PC-9 (cell line): Measurements from ENCODE around the gene FFAR4. TPM values are rescaled to one million over a fixed set of nuclear protein-coding genes. Genes with fewer than 3 reads are reported as not detected.

Experiments
- BruUV-seq: library from RNA; stranded (reverse); fragments of 400-500 nt; replicated peaks from 2 replicates; lab custom pipeline; 2021; lab: Mats Ljungman, UMichigan
- CTCF ChIA-PET: fragments of 300-600 bp; sonication (Branson Sonifier 250); formaldehyde crosslinking; loops from one replicate; lab custom pipeline; 2022; ENCODE audit warnings: antibody characterized with exemption; lab: Charles Lee
- POLR2A ChIA-PET: fragments of 300-600 bp; sonication (Branson Sonifier 250); formaldehyde crosslinking; loops from one replicate; lab custom pipeline; 2022; ENCODE audit warnings: antibody characterized with exemption; ENCODE audit not compliant: unreplicated experiment; lab: Charles Lee
- DNase-seq, 2 experiments: peaks; one replicate each; pipeline versions ENCODE4 v3.0.0 to v3.0.0-alpha.2; 2015 to 2022; ENCODE audit warnings: mixed read lengths in 1 of 2
- H2AFZ ChIP-seq: fragments of 200-600 bp; sonication (generic); 2 replicates; pipeline ENCODE4 v1.8.1; 2017; ENCODE audit warnings: antibody characterized with exemption
- H3F3A ChIP-seq: fragments of 200-600 bp; sonication (generic); 2 replicates; pipeline ENCODE4 v1.8.1; 2017; ENCODE audit warnings: antibody characterized with exemption, mild to moderate bottlenecking, low read depth; ENCODE audit not compliant: insufficient read depth
- H3K27ac ChIP-seq: fragments of 200-600 bp; sonication (generic); 2 replicates; pipeline ENCODE4 v1.6.1; 2016; ENCODE audit warnings: mixed run types
- H3K27me3 ChIP-seq: fragments of 200-600 bp; sonication (generic); 2 replicates; pipeline ENCODE4 v1.6.1; 2016; ENCODE audit warnings: low read depth, mixed run types; ENCODE audit not compliant: insufficient read depth
- H3K36me3 ChIP-seq: fragments of 200-600 bp; sonication (generic); 2 replicates; pipeline ENCODE4 v1.6.1; 2016; ENCODE audit warnings: low read depth, mixed run types
- H3K4me1 ChIP-seq: fragments of 200-600 bp; sonication (generic); replicated peaks from 2 replicates; pipeline ENCODE4 v1.6.1; 2016; ENCODE audit warnings: mixed run types; ENCODE audit not compliant: insufficient read depth
- H3K4me2 ChIP-seq: fragments of 200-600 bp; sonication (generic); 2 replicates; pipeline ENCODE4 v1.6.1; 2017; ENCODE audit warnings: mixed run types
- H3K4me3 ChIP-seq: fragments of 200-600 bp; sonication (generic); 2 replicates; pipeline ENCODE4 v1.6.1; 2016; ENCODE audit warnings: mixed run types
- H3K79me2 ChIP-seq: fragments of 200-600 bp; sonication (generic); 2 replicates; pipeline ENCODE4 v1.6.1; 2017; ENCODE audit warnings: low read depth, mixed run types
- H3K9me2 ChIP-seq: fragments of 200-600 bp; sonication (generic); 2 replicates; pipeline ENCODE4 v1.8.1; 2017; ENCODE audit warnings: mild to moderate bottlenecking; ENCODE audit not compliant: insufficient read depth
- H3K9me3 ChIP-seq: fragments of 200-600 bp; sonication (generic); 2 replicates; pipeline ENCODE4 v1.8.1; 2016; ENCODE audit warnings: low read depth; ENCODE audit not compliant: insufficient read depth
- H4K20me1 ChIP-seq: fragments of 200-600 bp; sonication (generic); 2 replicates; pipeline ENCODE4 v1.8.1; 2017; ENCODE audit not compliant: insufficient read depth
- CTCF ChIP-seq: fragments of 200-600 bp; sonication (generic); conservative IDR thresholded peaks from 2 replicates; pipeline ENCODE4 v1.6.1; 2017; ENCODE audit warnings: mixed run types, antibody characterized with exemption, mild to moderate bottlenecking, moderate library complexity
- EZH2 ChIP-seq: fragments of 200-600 bp; sonication (generic); IDR thresholded peaks from 2 replicates; pipeline ENCODE4 v1.8.0; 2017; ENCODE audit warnings: antibody characterized with exemption, low read depth
- intact Hi-C: fragments of 100-400 bp; cut with micrococcal nuclease; formaldehyde crosslinking; loops from one replicate; pipeline ENCODE4 v1.10.0; 2022; ENCODE audit not compliant: unreplicated experiment
- total RNA-seq: library from RNA; stranded (reverse); gene quantifications from 2 replicates; pipeline ENCODE4 v1.2.3, GENCODE V29; 2021

FFAR4 gene
- total RNA-seq, 1 experiment from 2014 or later: not detected

GRCh38 chr10:93554760-93555432 lies 11.6 kb upstream of the FFAR4 start:
- TF ChIP-seq CTCF (peak; percentile 69), EZH2 (no peak)
- BruUV-seq: no TSS peak
- intact Hi-C loops: loop anchor here (1.0 kb wide), 1 partner anchor 125 kb away; no protein-coding TSS in a partner anchor
- Histone ChIP-seq H2AFZ (no peak overlapping the region), H3K9me2 (no peaks in the 10 kb centered on the region), H3K4me3 (no peak overlapping the region), H3K27ac (no peak overlapping the region), H3F3A (peaks cover 6% of the 10 kb centered on the region), H3K27me3 (no peaks in the 10 kb centered on the region), H3K36me3 (no peaks in the 10 kb centered on the region), H3K4me1 (peaks cover 12% of the 10 kb centered on the region), H4K20me1 (no peaks in the 10 kb centered on the region), H3K4me2 (no peak overlapping the region), H3K79me2 (no peaks in the 10 kb centered on the region), H3K9me3 (no peaks in the 10 kb centered on the region)
- ChIA-PET POLR2A (interaction anchor here (0.8 kb wide), 1 partner anchor 126 kb away, joined by 3 read pairs; no protein-coding TSS in a partner anchor), CTCF (interaction anchor here (0.6 to 1.8 kb wide), 4 partner anchors 59 to 261 kb away, joined by 3 to 11 read pairs (median 6); no protein-coding TSS in a partner anchor)
- peak; percentile 48 to 54 for DNase-seq

- H3F3A ChIP-seq: peaks cover 12% of the 10 kb centered on the region
- no peaks in the 10 kb centered on the region for H3K79me2 ChIP-seq
- DNase-seq: peak in 1 of 2 experiments; percentile 38
- no peaks in the 10 kb centered on the region for H4K20me1 ChIP-seq
- TF ChIP-seq EZH2: no peak
- no peak for TF ChIP-seq CTCF
- H2AFZ ChIP-seq: no peak overlapping the region
- ChIA-PET POLR2A (no interaction called here), CTCF (interaction anchor here (0.6 kb wide), 1 partner anchor 15 kb away, joined by 4 read pairs; no protein-coding TSS in a partner anchor)
- BruUV-seq: no TSS peak
- no peaks in the 10 kb centered on the region for H3K36me3 ChIP-seq
- no peaks in the 10 kb centered on the region for H3K9me2 ChIP-seq
- H3K9me3 ChIP-seq: no peaks in the 10 kb centered on the region
- H3K4me2 ChIP-seq: peak overlapping the region; percentile 64
- no peak overlapping the region; the same call in 1 of the 2 replicates for H3K4me3 ChIP-seq
- no peaks in the 10 kb centered on the region for H3K27me3 ChIP-seq
- intact Hi-C loops: no loop called here
- H3K4me1 ChIP-seq: peaks cover 15% of the 10 kb centered on the region
- H3K27ac ChIP-seq: peak overlapping the region; percentile 71
These were observed 7.0 kb upstream of the FFAR4 start for GRCh38 chr10:93559490-93559889.

- no peaks in the 10 kb centered on the region for H3K27me3 ChIP-seq
- H3K9me3 ChIP-seq: no peaks in the 10 kb centered on the region
- no peak overlapping the region for H2AFZ ChIP-seq
- peak overlapping the region; percentile 64 for H3K4me2 ChIP-seq
- no peaks in the 10 kb centered on the region for H3K79me2 ChIP-seq
- peaks cover 8% of the 10 kb centered on the region; the same call in 1 of the 2 replicates for H3F3A ChIP-seq
- CTCF ChIA-PET: no interaction called here
- TF ChIP-seq EZH2 (no peak), CTCF (no peak)
- no peak overlapping the region for H3K4me3 ChIP-seq
- BruUV-seq: no TSS peak
- H3K36me3 ChIP-seq: no peaks in the 10 kb centered on the region
- POLR2A ChIA-PET: interaction anchor here (0.6 kb wide), 1 partner anchor 712 kb away, joined by 3 read pairs; the partner anchor contains the start of gene EXOC6
- no peaks in the 10 kb centered on the region for H4K20me1 ChIP-seq
- intact Hi-C loops: no loop called here
- peaks cover 10% of the 10 kb centered on the region for H3K4me1 ChIP-seq
- no peak overlapping the region for H3K27ac ChIP-seq
- H3K9me2 ChIP-seq: no peaks in the 10 kb centered on the region
- no peak for DNase-seq
These were observed 5.9 kb upstream of the FFAR4 start for GRCh38 chr10:93560541-93560940.
